H1 (cell line): ENCODE results near the gene PLEKHM1. TPM values are rescaled to one million over a fixed set of nuclear protein-coding genes. Genes with fewer than 3 reads are reported as not detected.

ENCODE experiments used
- CTCF ChIA-PET: fragments of 300-600 bp; sonication (Branson Sonifier 250); formaldehyde crosslinking; loops from one replicate; lab custom pipeline; 2021; ENCODE audit not compliant: partially characterized antibody; lab: Charles Lee
- POLR2A ChIA-PET: fragments of 300-600 bp; sonication (Branson Sonifier 250); formaldehyde crosslinking; loops from one replicate; lab custom pipeline; 2021; ENCODE audit warnings: inconsistent platforms; ENCODE audit not compliant: partially characterized antibody; lab: Charles Lee
- DNase-seq, 2 experiments: peaks; one replicate each; pipeline versions ENCODE4 v3.0.0 to v3.0.0-alpha.2; 2010 to 2022; ENCODE audit warnings: low spot score in 2 of 2, low read depth in 1 of 2, mixed read lengths in 1 of 2
- FAIRE-seq: peaks from 2 replicates; lab custom pipeline; 2011; peaks lifted over from hg19 to GRCh38; lab: Jason Lieb, UNC
- H2AFZ ChIP-seq: 2 replicates; pipeline ENCODE4 v1.8.1; 2012; ENCODE audit warnings: low read length, inconsistent platforms
- H2AK5ac ChIP-seq: 2 replicates; pipeline ENCODE4 v1.6.1; 2013; ENCODE audit warnings: low read depth, low read length
- H2BK120ac ChIP-seq: replicated peaks from 2 replicates; pipeline ENCODE3; 2013; ENCODE audit warnings: low read depth, low read length, inconsistent platforms
- H2BK12ac ChIP-seq: 2 replicates; pipeline ENCODE4 v1.6.1; 2013; ENCODE audit warnings: low read depth, low read length
- H2BK15ac ChIP-seq: 2 replicates; pipeline ENCODE4 v1.6.1; 2013; ENCODE audit warnings: low read length
- H2BK20ac ChIP-seq: 2 replicates; pipeline ENCODE4 v1.6.1; 2013; ENCODE audit warnings: low read length
- H2BK5ac ChIP-seq: 2 replicates; pipeline ENCODE4 v1.6.1; 2013; ENCODE audit warnings: low read depth, low read length
- H3K14ac ChIP-seq: 2 replicates; pipeline ENCODE4 v1.6.1; 2013; ENCODE audit warnings: inconsistent platforms; ENCODE audit not compliant: insufficient read length
- H3K18ac ChIP-seq: 2 replicates; pipeline ENCODE4 v1.6.1; 2013; ENCODE audit warnings: low read length; ENCODE audit errors: extremely low read depth
- H3K23ac ChIP-seq: 2 replicates; pipeline ENCODE4 v1.6.1; 2013; ENCODE audit warnings: inconsistent platforms; ENCODE audit not compliant: insufficient read length
- H3K23me2 ChIP-seq: 2 replicates; pipeline ENCODE4 v1.6.1; 2013; ENCODE audit warnings: low read depth, low read length
- H3K27ac ChIP-seq: 2 replicates; pipeline ENCODE4 v1.6.1; 2011; ENCODE audit warnings: low read depth, low read length, inconsistent platforms
- H3K27me3 ChIP-seq, 4 experiments: replicated peaks in 1 of 4; 1 replicate in 1 of 4; 2 replicates in 3 of 4; pipeline versions ENCODE4 v1.6.1 to v1.8.1; 2011 to 2013; ENCODE audit warnings: low read length in 3 of 4, mild to moderate bottlenecking in 3 of 4, inconsistent platforms in 2 of 4, mixed read lengths in 2 of 4, moderate library complexity in 1 of 4; ENCODE audit not compliant: control insufficient read depth in 3 of 4, insufficient read depth in 3 of 4; ENCODE audit errors: extremely low read depth in 1 of 4
- H3K36me3 ChIP-seq, 4 experiments: 2 replicates each; pipeline versions ENCODE4 v1.6.1 to v1.8.1; 2011 to 2013; ENCODE audit warnings: mild to moderate bottlenecking in 4 of 4, low read length in 3 of 4, moderate library complexity in 2 of 4, control low read depth in 1 of 4, inconsistent platforms in 1 of 4; ENCODE audit not compliant: insufficient read depth in 4 of 4, control insufficient read depth in 2 of 4
- H3K4ac ChIP-seq: replicated peaks from 2 replicates; pipeline ENCODE3; 2013; ENCODE audit warnings: low read length, low read depth, mixed read lengths, inconsistent platforms; ENCODE audit not compliant: insufficient read length
- H3K4me1 ChIP-seq, 4 experiments: replicated peaks in 1 of 4; 1 replicate in 1 of 4; 2 replicates in 3 of 4; pipeline versions ENCODE4 v1.6.1 to v1.8.1; 2011 to 2013; ENCODE audit warnings: low read length in 3 of 4, inconsistent platforms in 2 of 4, mixed read lengths in 1 of 4; ENCODE audit not compliant: insufficient read depth in 4 of 4, control insufficient read depth in 3 of 4
- H3K4me2 ChIP-seq, 2 experiments: 2 replicates each; pipeline versions ENCODE4 v1.6.1 to v1.8.1; 2011 to 2013; ENCODE audit warnings: low read depth in 2 of 2, low read length in 2 of 2, control low read depth in 1 of 2, inconsistent platforms in 1 of 2, mild to moderate bottlenecking in 1 of 2; ENCODE audit not compliant: insufficient read depth in 1 of 2
- H3K4me3 ChIP-seq, 4 experiments: fragments of 200-600, 300-600 bp in 1 of 4; sonication (generic), shearing (Covaris generic), sonication (Bioruptor Twin) in 1 of 4; 2 replicates each; pipeline versions ENCODE4 v1.5.1 to v1.8.1; 2011 to 2016; ENCODE audit warnings: low read length in 4 of 4, low read depth in 3 of 4, control low read depth in 2 of 4, inconsistent platforms in 2 of 4, mild to moderate bottlenecking in 2 of 4, mixed read lengths in 1 of 4, moderate library complexity in 1 of 4; ENCODE audit not compliant: insufficient read depth in 2 of 4; ENCODE audit errors: extremely low read depth in 1 of 4
- H3K56ac ChIP-seq: replicated peaks from 2 replicates; pipeline ENCODE3; 2013; ENCODE audit warnings: low read depth, mild to moderate bottlenecking, mixed read lengths, low read length, inconsistent platforms; ENCODE audit not compliant: insufficient read length
- H3K79me1 ChIP-seq: 2 replicates; pipeline ENCODE4 v1.6.1; 2013; ENCODE audit warnings: low read depth, low read length, control low read depth
- H3K79me2 ChIP-seq, 2 experiments: 2 replicates each; pipeline versions ENCODE4 v1.6.1 to v1.8.1; 2012 to 2013; ENCODE audit warnings: low read length in 2 of 2, mild to moderate bottlenecking in 2 of 2, inconsistent platforms in 1 of 2; ENCODE audit not compliant: insufficient read depth in 2 of 2, control insufficient read depth in 1 of 2
- H3K9ac ChIP-seq, 4 experiments: replicated peaks in 1 of 4; 1 replicate in 1 of 4; 2 replicates in 3 of 4; pipeline versions ENCODE4 v1.6.1 to v1.8.1; 2011 to 2013; ENCODE audit warnings: low read depth in 3 of 4, low read length in 3 of 4, control low read depth in 2 of 4, mild to moderate bottlenecking in 2 of 4, moderate library complexity in 2 of 4, inconsistent platforms in 1 of 4; ENCODE audit errors: extremely low read depth in 1 of 4
- H3K9me3 ChIP-seq, 2 experiments: 2 replicates each; pipeline versions ENCODE4 v1.6.1 to v1.8.1; 2012 to 2013; ENCODE audit warnings: mild to moderate bottlenecking in 2 of 2, moderate library complexity in 2 of 2, control low read depth in 1 of 2, inconsistent platforms in 1 of 2, low read depth in 1 of 2, low read length in 1 of 2, mixed read lengths in 1 of 2; ENCODE audit not compliant: insufficient read depth in 2 of 2
- H4K20me1 ChIP-seq, 2 experiments: replicated peaks in 1 of 2; 2 replicates each; pipeline versions ENCODE3 to v1.8.1; 2011 to 2013; ENCODE audit warnings: inconsistent platforms in 2 of 2, low read length in 2 of 2, mild to moderate bottlenecking in 1 of 2; ENCODE audit not compliant: insufficient read depth in 2 of 2, control insufficient read depth in 1 of 2
- H4K5ac ChIP-seq: 2 replicates; pipeline ENCODE4 v1.6.1; 2013; ENCODE audit warnings: low read length, low read depth, mixed read lengths, inconsistent platforms; ENCODE audit not compliant: insufficient read length
- H4K8ac ChIP-seq: 2 replicates; pipeline ENCODE4 v1.8.0; 2013; ENCODE audit warnings: mild to moderate bottlenecking, moderate library complexity, low read length, inconsistent platforms; ENCODE audit not compliant: insufficient read depth; ENCODE audit errors: extremely low read depth
- H4K91ac ChIP-seq: replicated peaks from 2 replicates; pipeline ENCODE3; 2013; ENCODE audit warnings: low read length, mixed read lengths, inconsistent platforms; ENCODE audit not compliant: insufficient read length
- CHD2 ChIP-seq: IDR thresholded peaks from 2 replicates; pipeline ENCODE4 v1.6.1; 2012; ENCODE audit warnings: low read length, improper control_type of control experiment
- GABPA ChIP-seq: IDR thresholded peaks from 2 replicates; pipeline ENCODE4 v1.6.1; 2011; ENCODE audit warnings: mild to moderate bottlenecking, low read length, moderate library complexity, borderline replicate concordance; ENCODE audit not compliant: insufficient read depth
- RFX5 ChIP-seq: IDR thresholded peaks from 2 replicates; pipeline ENCODE4 v1.6.1; 2011; ENCODE audit warnings: low read depth, low read length, improper control_type of control experiment, borderline replicate concordance
- SUZ12 ChIP-seq: fragments of 200-600 bp; sonication (generic); IDR thresholded peaks from 2 replicates; pipeline ENCODE4 v1.6.1; 2012; ENCODE audit warnings: mild to moderate bottlenecking, inconsistent platforms, low read length, moderate library complexity, mixed read lengths
- TAF1 ChIP-seq: IDR thresholded peaks from 2 replicates; pipeline ENCODE4 v1.6.1; 2011; ENCODE audit warnings: mild to moderate bottlenecking, low read depth, low read length
- WGBS, 2 experiments: shearing (Covaris generic) in 1 of 2; methylation state at CpG; one replicate each; pipeline versions ENCODE4 v1.1.6 to v1.1.7; 2013 to 2015; ENCODE audit warnings: low lambda C conversion rate in 2 of 2, mixed read lengths in 2 of 2, inconsistent platforms in 1 of 2, low coverage in 1 of 2, missing lambda C conversion rate in 1 of 2; ENCODE audit not compliant: insufficient replicate concordance in 2 of 2, insufficient coverage in 1 of 2, insufficient read length in 1 of 2; ENCODE audit errors: extremely low coverage in 1 of 2, missing lambda C conversion rate in 1 of 2; 5-methylcytosine and 5-hydroxymethylcytosine counted together
- polyA plus RNA-seq, 7 experiments: library from polyadenylated mRNA; depleted of rRNA in 3 of 7; stranded (reverse) in 5 of 7; unstranded in 2 of 7; fragments of >200 nt in 5 of 7; fragments of 200-250 nt in 2 of 7; gene quantifications; 1 replicate in 5 of 7; 2 replicates in 1 of 7; 4 replicates in 1 of 7; pipeline versions ENCODE4 v1.2.1 to v1.2.3, GENCODE V29; 2011 to 2013; ENCODE audit warnings: missing spikeins in 2 of 7, mixed read lengths in 2 of 7
- total RNA-seq: library from RNA; stranded (reverse); fragmentation: NEBNext Ultra II Directional; extraction: Animal tissue kit (Norgen Biotek cat#: 25700); gene quantifications from 2 replicates; pipeline ENCODE4 v1.2.1, GENCODE V29; 2021

The PLEKHM1 gene
- total and polyA plus RNA-seq, 2 of the 8 experiments (the other 6 are each of a cell fraction or from before 2014, with no cell fraction given), result 7.6 to 17.9 TPM

DNA sequence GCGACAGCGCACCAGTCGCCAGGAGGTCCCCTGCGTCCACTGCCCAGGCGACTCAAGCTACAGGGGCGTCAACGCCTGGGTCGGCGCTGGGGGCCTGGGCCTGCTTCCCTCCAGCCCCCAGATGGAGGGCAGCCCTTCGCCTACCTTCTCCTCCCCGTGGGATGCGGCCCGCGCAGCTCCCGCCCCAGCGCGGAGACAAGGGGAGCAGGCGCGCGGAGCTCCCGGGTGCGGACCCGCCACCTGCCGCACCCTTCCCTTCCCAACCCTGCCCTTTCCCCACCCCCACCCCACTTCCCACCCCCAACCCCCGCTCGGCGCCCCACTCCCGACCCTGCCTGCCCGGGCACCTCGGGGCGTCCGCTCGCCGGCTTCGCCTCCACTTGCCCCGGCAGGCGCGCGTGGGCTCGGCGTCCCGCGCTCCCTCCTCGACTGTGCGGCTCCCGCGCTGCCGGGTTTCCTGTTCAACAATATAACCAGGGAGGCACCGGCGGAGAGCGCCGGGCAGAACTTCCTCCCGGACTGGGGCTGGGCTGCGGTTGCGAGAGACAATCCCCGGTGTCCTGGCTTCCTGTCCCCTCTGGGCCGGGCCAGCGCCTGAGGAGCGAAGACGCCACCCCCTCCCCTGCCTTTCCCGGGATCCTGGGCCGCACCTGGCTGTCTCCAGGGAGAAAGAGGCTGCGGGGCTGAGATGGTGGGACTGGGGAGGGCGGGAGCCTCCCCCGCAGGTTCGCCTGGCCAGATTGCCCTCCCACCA is 57.9 kb downstream of the PLEKHM1 start, which contains the start of gene ARHGAP27:
Gene ARHGAP27, minus strand, starts transcription at position 466 of the 754 bp plus-strand sequence. CDS start 2,591 bp downstream, outside the sequence.
- no peak within 1 kb of the TSS for H3K14ac ChIP-seq
- ChIA-PET POLR2A (interaction anchor here (1.1 to 1.3 kb wide), 3 partner anchors 9 to 284 kb away, joined by 3 read pairs; partner anchors contain the start of gene HEXIM1), CTCF (interaction anchor here (0.5 to 12.6 kb wide), 2 partner anchors 38 to 130 kb away, joined by 3 to 331 read pairs; no protein-coding TSS in a partner anchor)
- H3K4me3 ChIP-seq, result peak within 1 kb of the TSS; percentile 54 to 65 (median 56)
- H3K36me3 ChIP-seq, result peaks cover 0 to 4% (median 0%) of the 10 kb centered on the region in 4 experiments; a peak in 1 of 8 replicates
- H2BK120ac ChIP-seq, result no peak within 1 kb of the TSS
- H2BK5ac ChIP-seq, result no peak within 1 kb of the TSS
- WGBS, 2 experiments, result 1% methylated on average over 14 of the region's 66 CpGs; no CpG with 5 or more reads in 1 of the 2 experiments
- peak within 1 kb of the TSS; percentile 53; the same call in 1 of the 2 replicates for H4K8ac ChIP-seq
- no peak within 1 kb of the TSS for H3K4ac ChIP-seq
- no peaks in the 10 kb centered on the region for H3K79me1 ChIP-seq
- peak in 1 of 2 experiments; percentile 76 for DNase-seq
- H3K23ac ChIP-seq, result no peak within 1 kb of the TSS
- peaks cover 24% of the 10 kb centered on the region for H3K23me2 ChIP-seq
- FAIRE-seq, result no peak
- H3K27ac ChIP-seq, result no peak within 1 kb of the TSS
- H3K9ac ChIP-seq, result peak within 1 kb of the TSS in 1 of 4 experiments; percentile 14; a peak in 2 of 7 replicates
- H4K91ac ChIP-seq, result no peak within 1 kb of the TSS
- H2BK12ac ChIP-seq, result no peak within 1 kb of the TSS
- H3K27me3 ChIP-seq, result peaks cover 21 to 49% (median 43%) of the 10 kb centered on the region in 4 experiments
- peak within 1 kb of the TSS; percentile 40; the same call in 1 of the 2 replicates for H2BK15ac ChIP-seq
- TF ChIP-seq CHD2 (no peak), TAF1 (0 out of 2 replicates have a peak, but pooled peaks have one; percentile 27), GABPA (0 out of 2 replicates have a peak, but pooled peaks have one; percentile 19), SUZ12 (peak; percentile 59; the same call in 1 of the 2 replicates), RFX5 (no peak)
- H3K79me2 ChIP-seq, result no peaks in the 10 kb centered on the region
- no peak within 1 kb of the TSS for H2AFZ ChIP-seq
- H3K56ac ChIP-seq, result no peak within 1 kb of the TSS
- H2AK5ac ChIP-seq, result no peak within 1 kb of the TSS
- H3K18ac ChIP-seq, result peak within 1 kb of the TSS; percentile 32
- H3K4me2 ChIP-seq, result peak within 1 kb of the TSS; percentile 77 to 90
- H4K5ac ChIP-seq, result no peak within 1 kb of the TSS
- H3K9me3 ChIP-seq, result no peaks in the 10 kb centered on the region
- no peak within 1 kb of the TSS for H2BK20ac ChIP-seq
- H3K4me1 ChIP-seq, result peaks cover 6 to 23% (median 17%) of the 10 kb centered on the region in 4 experiments
- H4K20me1 ChIP-seq, result no peaks in the 10 kb centered on the region
